WTC11 (cell line): ENCODE measurements around the gene USP28. TPM values are rescaled to one million over a fixed set of nuclear protein-coding genes. Genes with fewer than 3 reads are reported as not detected.

ENCODE experiments used
- ATAC-seq: fragments of 200-7000 bp; cut with Tn5 transposase; 2 replicates; pipeline ENCODE4 v1.10.0; 2021; ENCODE audit warnings: mild to moderate bottlenecking, moderate library complexity
- CTCF ChIA-PET: fragments of 300-600 bp; sonication (Branson Sonifier 250); formaldehyde crosslinking; loops from one replicate; lab custom pipeline; 2021; ENCODE audit warnings: antibody characterized with exemption; lab: Charles Lee
- POLR2A ChIA-PET: fragments of 350-600 bp; sonication (Branson Sonifier 250); formaldehyde crosslinking; loops from one replicate; lab custom pipeline; 2021; ENCODE audit warnings: antibody characterized with exemption; lab: Charles Lee
- DNase-seq: peaks from one replicate; pipeline ENCODE4 v3.0.0; 2021; ENCODE audit warnings: low spot score
- H3K27ac Mint-ChIP-seq: 2 replicates; pipeline ENCODE4 v1.8.0; 2021; ENCODE audit warnings: mixed read lengths
- H3K27me3 Mint-ChIP-seq: 2 replicates; pipeline ENCODE4 v1.8.0; 2021; ENCODE audit warnings: low read depth, mild to moderate bottlenecking, moderate library complexity, mixed read lengths
- H3K36me3 Mint-ChIP-seq: 2 replicates; pipeline ENCODE4 v1.8.0; 2021; ENCODE audit warnings: mixed read lengths
- H3K4me1 Mint-ChIP-seq: 2 replicates; pipeline ENCODE4 v1.8.0; 2022; ENCODE audit warnings: mixed read lengths
- H3K4me3 Mint-ChIP-seq: 2 replicates; pipeline ENCODE4 v1.8.0; 2021; ENCODE audit warnings: mild to moderate bottlenecking, moderate library complexity, mixed read lengths
- H3K9me3 Mint-ChIP-seq: 2 replicates; pipeline ENCODE4 v1.8.0; 2021; ENCODE audit warnings: mixed read lengths
- E2F1 ChIP-seq: sonication (generic); formaldehyde crosslinking; IDR thresholded peaks from 2 replicates; pipeline ENCODE4 v1.8.0; 2022; ENCODE audit warnings: mild to moderate bottlenecking, missing genetic modification reagents
- E2F4 ChIP-seq: sonication (generic); formaldehyde crosslinking; IDR thresholded peaks from 2 replicates; pipeline ENCODE4 v1.8.1; 2022; ENCODE audit warnings: low read depth, mild to moderate bottlenecking, moderate library complexity, missing genetic modification reagents, borderline replicate concordance
- ERG ChIP-seq: fragments of 250-450 bp; sonication (Bioruptor Pico); IDR thresholded peaks from 2 replicates; pipeline ENCODE4 v1.8.0; 2021; ENCODE audit warnings: mild to moderate bottlenecking
- ETV6 ChIP-seq: sonication (generic); formaldehyde crosslinking; IDR thresholded peaks from 2 replicates; pipeline ENCODE4 v1.8.1; 2022; ENCODE audit warnings: mild to moderate bottlenecking, missing genetic modification reagents
- GTF2I ChIP-seq: fragments of 250-450 bp; sonication (Bioruptor Pico); conservative IDR thresholded peaks from 2 replicates; pipeline ENCODE4 v1.4.0; 2021; ENCODE audit warnings: mild to moderate bottlenecking
- NR1H2 ChIP-seq: sonication (generic); formaldehyde crosslinking; IDR thresholded peaks from 2 replicates; pipeline ENCODE4 v1.9.0; 2021; ENCODE audit warnings: mild to moderate bottlenecking, moderate library complexity, missing genetic modification reagents
- RORB ChIP-seq: fragments of 250-450 bp; sonication (Bioruptor Pico); IDR thresholded peaks from 2 replicates; pipeline ENCODE4 v1.9.0; 2021; ENCODE audit warnings: mild to moderate bottlenecking
- TEAD4 ChIP-seq: sonication (generic); formaldehyde crosslinking; IDR thresholded peaks from 2 replicates; pipeline ENCODE4 v1.8.0; 2022; ENCODE audit warnings: mild to moderate bottlenecking, missing genetic modification reagents
- USF2 ChIP-seq: sonication (generic); formaldehyde crosslinking; IDR thresholded peaks from 2 replicates; pipeline ENCODE4 v1.8.1; 2023; ENCODE audit warnings: mild to moderate bottlenecking, missing genetic modification reagents, moderate library complexity
- ZNF121 ChIP-seq: sonication (generic); formaldehyde crosslinking; IDR thresholded peaks from 2 replicates; pipeline ENCODE4 v1.8.0; 2023; ENCODE audit warnings: missing genetic modification reagents
- ZNF138 ChIP-seq: sonication (generic); formaldehyde crosslinking; conservative IDR thresholded peaks from 2 replicates; pipeline ENCODE4 v1.8.1; 2022; ENCODE audit warnings: mild to moderate bottlenecking, moderate library complexity, missing genetic modification reagents
- ZNF416 ChIP-seq: fragments of 250-450 bp; sonication (Bioruptor Pico); IDR thresholded peaks from 2 replicates; pipeline ENCODE4 v1.9.0; 2021; ENCODE audit warnings: mild to moderate bottlenecking, inconsistent platforms
- total RNA-seq: library from RNA; stranded (reverse); gene quantifications from 3 replicates; pipeline ENCODE4 v1.2.3, GENCODE V29; 2021
- TF ChIP-seq, protein P1 (sequence below): sonication (generic); formaldehyde crosslinking; IDR thresholded peaks from 2 replicates; pipeline ENCODE4 v1.8.0; 2022; ENCODE audit warnings: mild to moderate bottlenecking, missing genetic modification reagents
- TF ChIP-seq, protein P2 (sequence below): sonication (generic); formaldehyde crosslinking; IDR thresholded peaks from 2 replicates; pipeline ENCODE4 v1.8.1; 2022; ENCODE audit warnings: mild to moderate bottlenecking, missing genetic modification reagents, moderate library complexity, borderline replicate concordance

Gene USP28
- total RNA-seq, 1 experiment from 2014 or later = 129 TPM

GRCh38 chr11:113827477-113827876 is 47.9 kb downstream of the USP28 start:
- Mint-ChIP-seq H3K9me3 (peaks cover 5% of the 10 kb centered on the region; the same call in 1 of the 2 replicates), H3K4me3 (no peak overlapping the region), H3K4me1 (no peaks in the 10 kb centered on the region), H3K27me3 (no peaks in the 10 kb centered on the region), H3K36me3 (peaks cover 78% of the 10 kb centered on the region), H3K27ac (no peak overlapping the region)
- ChIA-PET CTCF (interaction anchor here (0.5 to 0.8 kb wide), 3 partner anchors 18 to 1547 kb away, joined by 3 to 5 read pairs (median 4); no protein-coding TSS in a partner anchor), POLR2A (no interaction called here)
- DNase-seq (no peak), ATAC-seq (no peak)
- TF ChIP-seq E2F4 (CRISPR knock-in tag) = no peak
- no peak for TF ChIP-seq GTF2I (CRISPR knock-in tag)
- TF ChIP-seq ZNF138 = no peak
- no peak for TF ChIP-seq NR1H2 (CRISPR knock-in tag)
- TF ChIP-seq, all 79 proteins: peak for 0

DNA sequence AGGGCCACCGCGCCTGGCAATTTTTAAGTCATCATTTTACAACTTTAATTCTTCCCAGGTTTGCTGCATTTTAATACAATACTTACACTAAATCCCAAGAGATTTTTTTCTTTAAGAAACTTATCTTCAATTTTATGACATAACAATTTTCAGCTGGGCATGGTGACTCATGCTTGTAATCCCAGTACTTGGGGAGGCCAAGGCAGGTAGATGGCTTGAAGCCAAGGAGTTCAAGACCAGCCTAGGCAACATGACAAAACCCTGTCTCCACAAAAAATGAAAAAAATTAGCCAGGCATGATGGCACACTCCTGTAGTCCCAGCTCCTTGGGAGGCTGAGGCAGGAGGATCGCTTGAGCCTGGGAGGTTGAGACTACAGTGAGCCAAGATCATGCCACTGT is 56.9 kb downstream of the USP28 start:
- ChIA-PET POLR2A (no interaction called here), CTCF (interaction anchor here (1.7 kb wide), 1 partner anchor 12 kb away, joined by 5 read pairs; no protein-coding TSS in a partner anchor)
- Mint-ChIP-seq H3K36me3 (peaks cover 72% of the 10 kb centered on the region), H3K4me3 (no peak overlapping the region), H3K9me3 (no peaks in the 10 kb centered on the region), H3K4me1 (peaks cover 11% of the 10 kb centered on the region), H3K27me3 (no peaks in the 10 kb centered on the region), H3K27ac (no peak overlapping the region)
- TF ChIP-seq, protein P1, sequence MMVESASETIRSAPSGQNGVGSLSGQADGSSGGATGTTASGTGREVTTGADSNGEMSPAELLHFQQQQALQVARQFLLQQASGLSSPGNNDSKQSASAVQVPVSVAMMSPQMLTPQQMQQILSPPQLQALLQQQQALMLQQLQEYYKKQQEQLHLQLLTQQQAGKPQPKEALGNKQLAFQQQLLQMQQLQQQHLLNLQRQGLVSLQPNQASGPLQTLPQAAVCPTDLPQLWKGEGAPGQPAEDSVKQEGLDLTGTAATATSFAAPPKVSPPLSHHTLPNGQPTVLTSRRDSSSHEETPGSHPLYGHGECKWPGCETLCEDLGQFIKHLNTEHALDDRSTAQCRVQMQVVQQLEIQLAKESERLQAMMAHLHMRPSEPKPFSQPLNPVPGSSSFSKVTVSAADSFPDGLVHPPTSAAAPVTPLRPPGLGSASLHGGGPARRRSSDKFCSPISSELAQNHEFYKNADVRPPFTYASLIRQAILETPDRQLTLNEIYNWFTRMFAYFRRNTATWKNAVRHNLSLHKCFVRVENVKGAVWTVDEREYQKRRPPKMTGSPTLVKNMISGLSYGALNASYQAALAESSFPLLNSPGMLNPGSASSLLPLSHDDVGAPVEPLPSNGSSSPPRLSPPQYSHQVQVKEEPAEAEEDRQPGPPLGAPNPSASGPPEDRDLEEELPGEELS (CRISPR knock-in tag) = no peak
- TF ChIP-seq, protein P2, sequence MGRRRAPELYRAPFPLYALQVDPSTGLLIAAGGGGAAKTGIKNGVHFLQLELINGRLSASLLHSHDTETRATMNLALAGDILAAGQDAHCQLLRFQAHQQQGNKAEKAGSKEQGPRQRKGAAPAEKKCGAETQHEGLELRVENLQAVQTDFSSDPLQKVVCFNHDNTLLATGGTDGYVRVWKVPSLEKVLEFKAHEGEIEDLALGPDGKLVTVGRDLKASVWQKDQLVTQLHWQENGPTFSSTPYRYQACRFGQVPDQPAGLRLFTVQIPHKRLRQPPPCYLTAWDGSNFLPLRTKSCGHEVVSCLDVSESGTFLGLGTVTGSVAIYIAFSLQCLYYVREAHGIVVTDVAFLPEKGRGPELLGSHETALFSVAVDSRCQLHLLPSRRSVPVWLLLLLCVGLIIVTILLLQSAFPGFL (CRISPR knock-in tag) = no peak
- TF ChIP-seq E2F1 (CRISPR knock-in tag) (no peak), USF2 (CRISPR knock-in tag) (no peak), TEAD4 (no peak), ZNF416 (CRISPR knock-in tag) (no peak), ETV6 (CRISPR knock-in tag) (no peak), ZNF121 (CRISPR knock-in tag) (no peak)
- ATAC-seq (no peak), DNase-seq (no peak)

GRCh38 chr11:113817626-113818025 is 57.7 kb downstream of the USP28 start:
- no peaks in the 10 kb centered on the region for H3K9me3 Mint-ChIP-seq
- POLR2A ChIA-PET = no interaction called here
- peaks cover 74% of the 10 kb centered on the region for H3K36me3 Mint-ChIP-seq
- no peaks in the 10 kb centered on the region for H3K27me3 Mint-ChIP-seq
- TF ChIP-seq RORB (CRISPR knock-in tag) (no peak), ERG (no peak)
- peaks cover 11% of the 10 kb centered on the region for H3K4me1 Mint-ChIP-seq
- H3K27ac Mint-ChIP-seq = no peak overlapping the region
- DNase-seq = no peak
- no peak overlapping the region for H3K4me3 Mint-ChIP-seq
- CTCF ChIA-PET = interaction anchor here (1.7 kb wide), 1 partner anchor 11 kb away, joined by 5 read pairs; no protein-coding TSS in a partner anchor
- no peak for ATAC-seq
